ENCODE results near the gene PSMD13. TPM values are rescaled to one million over a fixed set of nuclear protein-coding genes. Genes with fewer than 3 reads are reported as not detected.

PSMD13 gene
- polyA plus RNA-seq, 1 experiment, result 187 TPM

DNA sequence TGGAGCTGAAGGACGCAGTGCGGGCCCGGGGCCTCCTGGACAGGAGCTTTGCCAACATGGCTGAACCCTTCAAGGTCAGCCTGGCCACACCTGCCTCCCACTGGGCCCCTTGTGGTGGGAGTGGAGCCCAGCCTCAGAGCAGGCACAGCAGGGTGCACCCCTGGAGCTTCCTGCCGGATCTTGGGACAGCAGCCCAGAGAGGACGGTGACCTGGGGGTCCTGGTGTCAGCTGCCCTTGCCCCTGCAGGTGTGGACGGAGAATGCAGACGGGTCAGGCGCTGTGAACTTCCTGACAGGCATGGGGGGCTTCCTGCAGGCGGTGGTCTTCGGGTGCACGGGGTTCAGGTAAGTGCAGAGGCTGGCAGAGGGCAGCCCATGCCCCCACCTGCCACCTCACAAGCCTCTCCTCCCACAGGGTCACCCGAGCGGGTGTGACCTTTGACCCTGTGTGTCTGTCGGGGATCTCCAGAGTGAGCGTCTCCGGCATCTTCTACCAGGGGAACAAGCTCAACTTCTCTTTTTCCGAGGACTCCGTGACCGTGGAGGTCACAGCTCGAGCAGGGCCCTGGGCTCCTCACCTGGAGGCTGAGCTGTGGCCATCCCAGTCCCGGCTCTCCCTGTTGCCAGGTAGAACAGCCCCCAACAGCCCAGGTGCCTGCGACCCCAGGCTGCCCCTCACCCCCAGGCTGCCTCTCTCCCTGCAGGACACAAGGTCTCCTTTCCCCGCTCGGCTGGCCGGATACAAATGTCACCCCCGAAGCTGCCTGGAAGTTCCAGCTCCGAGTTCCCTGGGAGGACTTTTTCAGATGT, 57.3 kb downstream of the PSMD13 start:
- Histone ChIP-seq H3K36me3 (ENCODE audit: control insufficient read depth, insufficient read depth, low read length) (peaks cover 5% of the 10 kb centered on the region), H3K27me3 (ENCODE audit: control insufficient read depth, insufficient read depth, low read length) (no peaks in the 10 kb centered on the region), H3K4me3 (ENCODE audit: low read depth, low read length) (no peak overlapping the region)
- DNase-seq (ENCODE audit: low read depth), result no peak
- CTCF ChIA-PET, result interaction anchor here (2.7 kb wide), 1 partner anchor 11 kb away, joined by 23 read pairs; no protein-coding TSS in a partner anchor
- TF ChIP-seq, protein P1, sequence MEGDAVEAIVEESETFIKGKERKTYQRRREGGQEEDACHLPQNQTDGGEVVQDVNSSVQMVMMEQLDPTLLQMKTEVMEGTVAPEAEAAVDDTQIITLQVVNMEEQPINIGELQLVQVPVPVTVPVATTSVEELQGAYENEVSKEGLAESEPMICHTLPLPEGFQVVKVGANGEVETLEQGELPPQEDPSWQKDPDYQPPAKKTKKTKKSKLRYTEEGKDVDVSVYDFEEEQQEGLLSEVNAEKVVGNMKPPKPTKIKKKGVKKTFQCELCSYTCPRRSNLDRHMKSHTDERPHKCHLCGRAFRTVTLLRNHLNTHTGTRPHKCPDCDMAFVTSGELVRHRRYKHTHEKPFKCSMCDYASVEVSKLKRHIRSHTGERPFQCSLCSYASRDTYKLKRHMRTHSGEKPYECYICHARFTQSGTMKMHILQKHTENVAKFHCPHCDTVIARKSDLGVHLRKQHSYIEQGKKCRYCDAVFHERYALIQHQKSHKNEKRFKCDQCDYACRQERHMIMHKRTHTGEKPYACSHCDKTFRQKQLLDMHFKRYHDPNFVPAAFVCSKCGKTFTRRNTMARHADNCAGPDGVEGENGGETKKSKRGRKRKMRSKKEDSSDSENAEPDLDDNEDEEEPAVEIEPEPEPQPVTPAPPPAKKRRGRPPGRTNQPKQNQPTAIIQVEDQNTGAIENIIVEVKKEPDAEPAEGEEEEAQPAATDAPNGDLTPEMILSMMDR (IDR thresholded peaks at IDR 0.05; ENCODE audit: insufficient read depth, low read depth, low read length), result no peak
- POLR2A ChIA-PET, result no interaction called here

DNA sequence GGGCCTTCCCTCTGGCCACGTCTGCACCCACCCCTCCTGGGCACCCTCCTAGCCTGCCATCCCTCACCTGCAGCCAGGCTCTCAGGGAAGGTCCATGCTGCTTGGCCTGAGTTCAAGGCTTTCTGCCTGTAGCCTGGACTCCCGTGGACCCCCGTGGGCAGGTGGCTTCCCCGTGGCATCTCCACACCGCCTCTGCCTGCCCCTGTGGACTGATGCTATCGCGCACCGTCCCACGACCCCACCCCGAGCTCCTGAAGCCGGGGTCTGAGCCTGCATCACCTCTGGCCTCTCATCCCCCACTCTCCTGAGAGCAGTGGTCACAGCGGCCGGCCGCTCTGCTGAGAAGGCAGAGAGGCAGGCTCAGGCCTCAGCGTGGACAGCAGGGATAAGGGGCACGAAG, 58.0 kb downstream of the PSMD13 start:
- Histone ChIP-seq H3K36me3 (ENCODE audit: control insufficient read depth, insufficient read depth, low read length) (peaks cover 5% of the 10 kb centered on the region), H3K27me3 (ENCODE audit: control insufficient read depth, insufficient read depth, low read length) (peaks cover 2% of the 10 kb centered on the region; the same call in 1 of the 2 replicates), H3K4me3 (ENCODE audit: low read depth, low read length) (no peak overlapping the region)
- POLR2A ChIA-PET, result no interaction called here
- TF ChIP-seq, protein P1 (IDR thresholded peaks at IDR 0.05; ENCODE audit: insufficient read depth, low read depth, low read length), result no peak
- CTCF ChIA-PET, result interaction anchor here (2.7 kb wide), 1 partner anchor 11 kb away, joined by 23 read pairs; no protein-coding TSS in a partner anchor
- no peak for DNase-seq (ENCODE audit: low read depth)

DNA sequence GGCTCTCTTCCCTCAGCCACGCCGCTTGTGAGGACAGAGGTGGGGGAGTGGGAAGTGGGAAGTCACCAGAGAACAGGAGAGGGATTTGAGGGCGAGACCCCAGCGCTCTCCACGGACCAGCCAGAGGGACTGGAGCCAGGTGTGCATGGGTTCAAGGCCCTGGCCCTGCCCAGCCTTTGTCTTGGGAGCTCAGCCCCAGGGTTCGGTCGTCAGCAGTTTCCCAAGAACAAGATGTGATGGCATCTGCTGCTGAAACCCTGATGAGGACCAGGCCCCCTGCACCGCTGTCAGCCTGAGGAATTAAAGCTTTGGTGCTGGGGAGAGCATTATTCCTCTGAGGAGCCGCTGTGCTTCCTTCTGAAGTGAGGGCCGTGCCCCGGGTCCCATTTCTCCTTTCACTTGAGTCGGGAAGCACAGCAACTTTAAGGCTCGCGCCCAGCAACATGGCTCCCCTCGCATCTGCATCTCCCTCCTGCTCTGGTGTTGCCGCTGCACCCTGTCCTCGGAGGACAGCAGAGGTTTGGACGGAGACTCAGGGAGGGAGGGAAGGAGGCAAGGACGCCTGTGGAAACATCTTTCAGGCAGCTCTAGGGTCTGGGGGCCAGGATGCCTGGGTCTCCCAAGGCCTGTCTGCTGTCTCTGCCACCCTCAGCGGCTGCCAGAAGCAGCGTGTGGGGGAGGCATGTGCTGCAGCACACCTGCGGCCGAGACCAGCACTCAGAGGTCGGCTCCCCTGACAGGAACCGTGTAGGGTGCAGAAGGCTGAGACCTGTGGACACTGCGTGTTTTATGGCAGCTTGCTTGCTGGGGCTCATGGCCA, 58.8 kb downstream of the PSMD13 start:
- TF ChIP-seq, protein P1 (IDR thresholded peaks at IDR 0.05; ENCODE audit: insufficient read depth, low read depth, low read length), result no peak
- DNase-seq (ENCODE audit: low read depth), result no peak
- Histone ChIP-seq H3K4me3 (ENCODE audit: low read depth, low read length) (no peak overlapping the region), H3K27me3 (ENCODE audit: control insufficient read depth, insufficient read depth, low read length) (peaks cover 6% of the 10 kb centered on the region), H3K36me3 (ENCODE audit: control insufficient read depth, insufficient read depth, low read length) (peaks cover 5% of the 10 kb centered on the region)
- CTCF ChIA-PET, result interaction anchor here (2.7 kb wide), 1 partner anchor 10 kb away, joined by 23 read pairs; no protein-coding TSS in a partner anchor
- POLR2A ChIA-PET, result no interaction called here

DNA sequence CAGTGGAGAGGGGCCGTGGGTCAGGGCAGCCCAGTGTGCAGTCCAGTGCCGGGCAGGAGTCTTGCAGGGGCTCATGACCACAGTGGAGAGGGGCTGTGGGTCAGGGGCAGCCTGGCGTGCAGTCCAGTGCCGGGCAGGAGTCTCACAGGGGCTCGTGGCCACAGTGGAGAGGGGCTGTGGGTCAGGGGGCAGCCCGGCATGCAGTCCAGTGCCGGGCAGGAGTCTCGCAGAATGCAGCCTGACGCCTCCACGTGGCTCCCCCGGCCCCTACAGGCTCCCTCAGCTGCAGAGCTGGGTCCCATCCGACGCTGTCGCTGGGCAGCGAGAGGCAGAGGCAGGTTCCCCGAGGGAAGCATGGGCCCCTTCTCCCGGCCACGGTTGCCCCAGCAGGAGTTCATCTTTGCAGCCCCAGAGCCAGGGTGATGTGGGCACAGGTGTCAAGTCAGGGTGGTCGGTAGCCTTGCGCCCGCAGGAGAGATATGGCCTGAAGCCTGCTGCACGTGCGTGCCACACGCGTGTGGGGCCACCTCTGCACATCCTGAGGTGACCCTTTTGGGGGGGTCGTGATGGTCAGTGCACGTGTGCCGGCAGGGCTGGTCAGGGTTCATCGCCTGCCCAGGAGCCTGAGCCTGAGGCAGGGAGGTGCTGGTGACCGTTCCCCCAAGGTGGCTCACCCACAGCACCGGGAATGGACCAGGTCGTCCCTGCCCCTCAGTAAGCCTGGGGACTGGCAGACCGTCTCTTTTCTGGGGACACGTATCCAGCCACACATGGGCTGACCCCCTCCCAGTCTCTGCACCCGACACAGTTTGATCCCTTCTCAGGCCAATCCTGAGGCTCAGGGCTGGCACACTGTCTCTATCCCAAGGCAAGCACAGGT, 59.6 kb downstream of the PSMD13 start:
- TF ChIP-seq, protein P1 (IDR thresholded peaks at IDR 0.05; ENCODE audit: insufficient read depth, low read depth, low read length), result no peak
- ChIA-PET CTCF (interaction anchor here (2.7 kb wide), 1 partner anchor 9 kb away, joined by 23 read pairs; no protein-coding TSS in a partner anchor), POLR2A (no interaction called here)
- Histone ChIP-seq H3K36me3 (ENCODE audit: control insufficient read depth, insufficient read depth, low read length) (peaks cover 5% of the 10 kb centered on the region), H3K27me3 (ENCODE audit: control insufficient read depth, insufficient read depth, low read length) (peaks cover 6% of the 10 kb centered on the region), H3K4me3 (ENCODE audit: low read depth, low read length) (no peak overlapping the region)
- DNase-seq (ENCODE audit: low read depth), result no peak
